Stomach smooth muscle (tissue), 2 donors: ENCODE measurements around the gene FAM219A.

ENCODE experiments used
- H3K27ac ChIP-seq: one replicate; pipeline ENCODE4 v1.7.0; 2013; ENCODE audit warnings: mild to moderate bottlenecking, low read length, inconsistent platforms
- H3K27me3 ChIP-seq, 2 donors: one replicate each; pipeline ENCODE4 v1.7.0; 2013; ENCODE audit warnings: low read length in 2 of 2; ENCODE audit not compliant: insufficient read depth in 2 of 2, control insufficient read depth in 1 of 2
- H3K36me3 ChIP-seq, 2 donors: one replicate each; pipeline ENCODE4 v1.7.0; 2013; ENCODE audit warnings: low read length in 2 of 2; ENCODE audit not compliant: control insufficient read depth in 2 of 2, insufficient read depth in 2 of 2
- H3K4me1 ChIP-seq: one replicate; pipeline ENCODE4 v1.7.0; 2013; ENCODE audit warnings: low read length; ENCODE audit not compliant: control insufficient read depth, insufficient read depth
- H3K4me3 ChIP-seq, 2 donors: one replicate each; pipeline ENCODE4 v1.7.0; 2013; ENCODE audit warnings: low read length in 2 of 2
- H3K9ac ChIP-seq, 2 donors: one replicate each; pipeline ENCODE4 v1.7.0; 2013; ENCODE audit warnings: low read length in 2 of 2, mild to moderate bottlenecking in 1 of 2
- H3K9me3 ChIP-seq, 2 donors: one replicate each; pipeline ENCODE4 v1.7.0; 2013; ENCODE audit warnings: low read length in 2 of 2; ENCODE audit not compliant: control insufficient read depth in 2 of 2
- donor health status: healthy.
- donor health status: Pancreatic carcinoma.

Gene FAM219A

GRCh38 chr9:34376596-34377403, 81.6 kb downstream of the FAM219A start, which contains the start of gene MYORG:
Gene MYORG (minus strand): TSS chr9:34376898. CDS start chr9:34372943, 3,955 bp downstream.
- H3K9me3 ChIP-seq: no peaks in the 10 kb centered on the region
- H3K4me1 ChIP-seq: peaks cover 60% of the 10 kb centered on the region
- H3K4me3 ChIP-seq: peak within 1 kb of the TSS; percentile 70 to 91
- H3K27me3 ChIP-seq: no peaks in the 10 kb centered on the region
- peak within 1 kb of the TSS; percentile 64 to 89 for H3K9ac ChIP-seq
- peaks cover 2% of the 10 kb centered on the region in 2 donors for H3K36me3 ChIP-seq
- H3K27ac ChIP-seq: peak within 1 kb of the TSS; percentile 88

- no peaks in the 10 kb centered on the region for H3K9me3 ChIP-seq
- peak overlapping the region; percentile 64 to 89 for H3K9ac ChIP-seq
- no peaks in the 10 kb centered on the region for H3K27me3 ChIP-seq
- peak overlapping the region; percentile 70 to 91 for H3K4me3 ChIP-seq
- H3K27ac ChIP-seq: peak overlapping the region; percentile 88
- peaks cover 8 to 9% of the 10 kb centered on the region in 2 donors for H3K36me3 ChIP-seq
- H3K4me1 ChIP-seq: peaks cover 55% of the 10 kb centered on the region
Measured at GRCh38 chr9:34375901-34376595, 82.3 kb downstream of the FAM219A start.

- peak overlapping the region; percentile 88 for H3K27ac ChIP-seq
- H3K4me1 ChIP-seq: peaks cover 48% of the 10 kb centered on the region
- peaks cover 11 to 19% of the 10 kb centered on the region in 2 donors for H3K36me3 ChIP-seq
- peak overlapping the region in 1 of 2 donors; percentile 91 for H3K4me3 ChIP-seq
- H3K9me3 ChIP-seq: no peaks in the 10 kb centered on the region
- peak overlapping the region in 1 of 2 donors; percentile 42 for H3K9ac ChIP-seq
- no peaks in the 10 kb centered on the region for H3K27me3 ChIP-seq
Measured at GRCh38 chr9:34374905-34375552, 83.3 kb downstream of the FAM219A start.

- H3K4me1 ChIP-seq: peaks cover 44% of the 10 kb centered on the region
- no peak overlapping the region for H3K9ac ChIP-seq
- peaks cover 14 to 25% of the 10 kb centered on the region in 2 donors for H3K36me3 ChIP-seq
- no peaks in the 10 kb centered on the region for H3K9me3 ChIP-seq
- H3K27me3 ChIP-seq: no peaks in the 10 kb centered on the region
- H3K27ac ChIP-seq: peak overlapping the region; percentile 88
- no peak overlapping the region for H3K4me3 ChIP-seq
Measured at GRCh38 chr9:34374339-34374738, 84.0 kb downstream of the FAM219A start.

- peaks cover 19 to 26% of the 10 kb centered on the region in 2 donors for H3K36me3 ChIP-seq
- H3K4me3 ChIP-seq: no peak overlapping the region
- no peak overlapping the region for H3K9ac ChIP-seq
- no peaks in the 10 kb centered on the region for H3K27me3 ChIP-seq
- H3K4me1 ChIP-seq: peaks cover 38% of the 10 kb centered on the region
- H3K9me3 ChIP-seq: no peaks in the 10 kb centered on the region
- no peak overlapping the region for H3K27ac ChIP-seq
Measured at GRCh38 chr9:34373749-34374148, 84.6 kb downstream of the FAM219A start.

- Histone ChIP-seq H3K4me1 (peaks cover 38% of the 10 kb centered on the region), H3K27ac (peak overlapping the region; percentile 31), H3K4me3 (no peak overlapping the region), H3K27me3 (no peaks in the 10 kb centered on the region), H3K9me3 (no peaks in the 10 kb centered on the region), H3K36me3 (peaks cover 19 to 29% of the 10 kb centered on the region in 2 donors), H3K9ac (no peak overlapping the region)
Measured at GRCh38 chr9:34372467-34373011, 85.8 kb downstream of the FAM219A start.

GRCh38 chr9:34371886-34372466, 86.4 kb downstream of the FAM219A start:
- Histone ChIP-seq H3K9ac (no peak overlapping the region), H3K4me3 (no peak overlapping the region), H3K4me1 (peaks cover 33% of the 10 kb centered on the region)

GRCh38 chr9:34370970-34371880, 87.1 kb downstream of the FAM219A start:
- no peak overlapping the region for H3K4me3 ChIP-seq
- no peaks in the 10 kb centered on the region for H3K27me3 ChIP-seq
- H3K4me1 ChIP-seq: peaks cover 31% of the 10 kb centered on the region
- H3K27ac ChIP-seq: no peak overlapping the region
- no peak overlapping the region for H3K9ac ChIP-seq
- no peaks in the 10 kb centered on the region for H3K9me3 ChIP-seq
- H3K36me3 ChIP-seq: peaks cover 19 to 32% of the 10 kb centered on the region in 2 donors

More at GRCh38 chr9:34371886-34372466, 86.4 kb downstream of the FAM219A start:
- H3K9me3 ChIP-seq: no peaks in the 10 kb centered on the region
- no peak overlapping the region for H3K27ac ChIP-seq
- no peaks in the 10 kb centered on the region for H3K27me3 ChIP-seq
- H3K36me3 ChIP-seq: peaks cover 19 to 29% of the 10 kb centered on the region in 2 donors

GRCh38 chr9:34370335-34370969, 87.9 kb downstream of the FAM219A start:
- peaks cover 19 to 32% of the 10 kb centered on the region in 2 donors for H3K36me3 ChIP-seq
- no peak overlapping the region for H3K4me3 ChIP-seq

More at GRCh38 chr9:34370335-34370969, 87.9 kb downstream of the FAM219A start:
- Histone ChIP-seq H3K9me3 (no peaks in the 10 kb centered on the region), H3K9ac (no peak overlapping the region), H3K4me1 (peaks cover 23% of the 10 kb centered on the region), H3K27ac (peak overlapping the region; percentile 18), H3K27me3 (no peaks in the 10 kb centered on the region)
